Caco-2 (cell line): Measurements from ENCODE around the gene GSG1L. TPM values are rescaled to one million over a fixed set of nuclear protein-coding genes. Genes with fewer than 3 reads are reported as not detected.
A peak's percentile ranks its signal among the peaks of the same experiment; 100 is the strongest.

ENCODE experiments used
- BruUV-seq: library from RNA; stranded (reverse); fragments of 400-500 nt; replicated peaks from 2 replicates; lab custom pipeline; 2021; lab: Mats Ljungman, UMichigan
- CTCF ChIA-PET: fragments of 300-600 bp; sonication (Branson Sonifier 250); formaldehyde crosslinking; loops from one replicate; lab custom pipeline; 2022; ENCODE audit warnings: antibody characterized with exemption; lab: Charles Lee
- POLR2A ChIA-PET: fragments of 300-600 bp; sonication (Branson Sonifier 250); formaldehyde crosslinking; loops from one replicate; lab custom pipeline; 2022; ENCODE audit warnings: antibody characterized with exemption; lab: Charles Lee
- DNase-seq, 2 experiments: peaks; one replicate each; pipeline versions ENCODE4 v3.0.0 to v3.0.0-alpha.2; 2020 to 2022
- H3K27me3 ChIP-seq: replicated peaks from 2 replicates; pipeline ENCODE4 v1.6.0; 2011; ENCODE audit warnings: low read length; ENCODE audit not compliant: control insufficient read depth, insufficient read depth
- H3K36me3 ChIP-seq: 2 replicates; pipeline ENCODE4 v1.5.1; 2011; ENCODE audit warnings: low read length; ENCODE audit not compliant: control insufficient read depth, insufficient read depth
- H3K4me1 ChIP-seq: fragments of 250-450 bp; sonication (Bioruptor Pico); 2 replicates; pipeline ENCODE4 v1.5.1; 2020; ENCODE audit warnings: mild to moderate bottlenecking
- H3K4me3 ChIP-seq: 2 replicates; pipeline ENCODE4 v1.5.1; 2011; ENCODE audit warnings: low read depth, mild to moderate bottlenecking, control low read depth, low read length
- H3K9me3 ChIP-seq: fragments of 250-450 bp; sonication (Bioruptor Pico); 2 replicates; pipeline ENCODE4 v1.5.1; 2020; ENCODE audit warnings: mild to moderate bottlenecking, moderate library complexity
- H3K27ac Mint-ChIP-seq: one replicate; pipeline ENCODE4 v1.8.0; 2022; ENCODE audit warnings: mixed read lengths; ENCODE audit not compliant: unreplicated experiment
- H3K27me3 Mint-ChIP-seq: one replicate; pipeline ENCODE4 v1.8.0; 2022; ENCODE audit warnings: mixed read lengths; ENCODE audit not compliant: insufficient read depth, unreplicated experiment
- H3K36me3 Mint-ChIP-seq: one replicate; pipeline ENCODE4 v1.8.0; 2022; ENCODE audit warnings: mild to moderate bottlenecking, mixed read lengths; ENCODE audit not compliant: insufficient read depth, unreplicated experiment
- H3K4me1 Mint-ChIP-seq: one replicate; pipeline ENCODE4 v1.8.0; 2022; ENCODE audit warnings: low read depth, mixed read lengths; ENCODE audit not compliant: unreplicated experiment
- H3K4me3 Mint-ChIP-seq: one replicate; pipeline ENCODE4 v1.8.0; 2022; ENCODE audit warnings: mild to moderate bottlenecking, moderate library complexity, mixed read lengths; ENCODE audit not compliant: unreplicated experiment
- H3K9me3 Mint-ChIP-seq: one replicate; pipeline ENCODE4 v1.8.0; 2022; ENCODE audit warnings: mixed read lengths; ENCODE audit not compliant: unreplicated experiment
- CTCF ChIP-seq, 2 experiments: fragments of 200-600 bp in 1 of 2; IDR thresholded peaks; 1 replicate in 1 of 2; 2 replicates in 1 of 2; pipeline versions ENCODE4 v1.5.1 to v1.8.0; 2011 to 2022; ENCODE audit warnings: antibody characterized with exemption in 1 of 2, control low read depth in 1 of 2, inconsistent platforms in 1 of 2, low read depth in 1 of 2, low read length in 1 of 2, mild to moderate bottlenecking in 1 of 2, moderate library complexity in 1 of 2; ENCODE audit not compliant: insufficient read depth in 1 of 2, severe bottlenecking in 1 of 2, unreplicated experiment in 1 of 2
- intact Hi-C: fragments of 100-400 bp; cut with micrococcal nuclease; formaldehyde crosslinking; loops from one replicate; pipeline ENCODE4 v1.10.0; 2022; ENCODE audit not compliant: unreplicated experiment
- total RNA-seq: library from RNA; stranded (reverse); gene quantifications from 2 replicates; pipeline ENCODE4 v1.2.3, GENCODE V29; 2022

GSG1L gene
- total RNA-seq, 1 experiment from 2014 or later = not detected

- BruUV-seq = no TSS peak
- Mint-ChIP-seq H3K9me3 (no peaks in the 10 kb centered on the region), H3K27me3 (no peaks in the 10 kb centered on the region), H3K4me1 (peaks cover 12% of the 10 kb centered on the region), H3K4me3 (no peak overlapping the region), H3K27ac (no peak overlapping the region), H3K36me3 (peaks cover 11% of the 10 kb centered on the region)
- peak in 1 of 2 experiments; percentile 60 for TF ChIP-seq CTCF (IDR thresholded peaks at IDR 0.05; ENCODE audit: insufficient read depth in 1 of 2, low read depth in 1 of 2, low read length in 1 of 2, severe bottlenecking in 1 of 2, unreplicated experiment in 1 of 2)
- Histone ChIP-seq H3K4me3 (no peak overlapping the region), H3K27me3 (no peaks in the 10 kb centered on the region), H3K4me1 (no peaks in the 10 kb centered on the region), H3K36me3 (no peaks in the 10 kb centered on the region), H3K9me3 (peaks cover 5% of the 10 kb centered on the region; the same call in 1 of the 2 replicates)
- intact Hi-C loops = no loop called here
- POLR2A ChIA-PET = no interaction called here
- CTCF ChIA-PET = no interaction called here
- peak; percentile 45 to 56 for DNase-seq
Measured at GRCh38 chr16:27748868-27749546, 314.5 kb downstream of the GSG1L start.

- no peak for TF ChIP-seq CTCF (IDR thresholded peaks at IDR 0.05; ENCODE audit: insufficient read depth in 1 of 2, low read depth in 1 of 2, low read length in 1 of 2, severe bottlenecking in 1 of 2, unreplicated experiment in 1 of 2)
- Histone ChIP-seq H3K27me3 (no peaks in the 10 kb centered on the region), H3K4me1 (no peaks in the 10 kb centered on the region), H3K4me3 (no peak overlapping the region), H3K9me3 (peaks cover 5% of the 10 kb centered on the region; the same call in 1 of the 2 replicates), H3K36me3 (no peaks in the 10 kb centered on the region)
- ChIA-PET POLR2A (no interaction called here), CTCF (no interaction called here)
- Mint-ChIP-seq H3K27ac (no peak overlapping the region), H3K36me3 (peaks cover 11% of the 10 kb centered on the region), H3K4me3 (no peak overlapping the region), H3K27me3 (no peaks in the 10 kb centered on the region), H3K9me3 (no peaks in the 10 kb centered on the region), H3K4me1 (peaks cover 12% of the 10 kb centered on the region)
- BruUV-seq = no TSS peak
- intact Hi-C loops = no loop called here
- DNase-seq = no peak
Measured at GRCh38 chr16:27747946-27748345, 315.6 kb downstream of the GSG1L start.

GRCh38 chr16:27746076-27746855, 317.2 kb downstream of the GSG1L start:
- Mint-ChIP-seq H3K9me3 (no peaks in the 10 kb centered on the region), H3K4me1 (peaks cover 12% of the 10 kb centered on the region), H3K27me3 (no peaks in the 10 kb centered on the region), H3K27ac (no peak overlapping the region), H3K4me3 (no peak overlapping the region), H3K36me3 (peaks cover 11% of the 10 kb centered on the region)
- Histone ChIP-seq H3K27me3 (no peaks in the 10 kb centered on the region), H3K4me1 (no peaks in the 10 kb centered on the region), H3K36me3 (no peaks in the 10 kb centered on the region), H3K9me3 (peaks cover 5% of the 10 kb centered on the region; the same call in 1 of the 2 replicates), H3K4me3 (no peak overlapping the region)
- TF ChIP-seq CTCF (IDR thresholded peaks at IDR 0.05; ENCODE audit: insufficient read depth in 1 of 2, low read depth in 1 of 2, low read length in 1 of 2, severe bottlenecking in 1 of 2, unreplicated experiment in 1 of 2) = no peak
- ChIA-PET POLR2A (no interaction called here), CTCF (no interaction called here)
- no peak for DNase-seq
- intact Hi-C loops = no loop called here
- no TSS peak for BruUV-seq
